ENCODE data around the gene KRT34.

DNA sequence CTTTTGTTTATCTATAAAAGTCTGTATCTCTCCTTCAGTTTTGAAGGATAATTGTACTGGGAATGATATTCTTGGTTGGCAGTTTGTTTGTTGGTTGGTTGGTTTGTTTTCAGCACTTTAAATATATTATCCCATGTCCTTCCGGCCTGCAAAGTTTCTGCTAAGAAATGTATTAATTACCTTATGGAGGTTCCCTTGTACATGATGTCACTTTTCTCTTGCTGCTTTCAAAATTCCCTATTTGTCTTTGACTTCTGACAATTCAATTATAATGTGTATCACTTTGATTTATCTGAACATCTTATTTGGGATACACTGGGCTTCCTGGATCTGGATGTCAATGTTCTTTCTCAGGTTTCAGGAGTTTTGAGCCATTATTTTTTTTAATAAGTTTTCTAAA is 4.1 kb upstream of the KRT34 start:
- TF ChIP-seq, protein P1, sequence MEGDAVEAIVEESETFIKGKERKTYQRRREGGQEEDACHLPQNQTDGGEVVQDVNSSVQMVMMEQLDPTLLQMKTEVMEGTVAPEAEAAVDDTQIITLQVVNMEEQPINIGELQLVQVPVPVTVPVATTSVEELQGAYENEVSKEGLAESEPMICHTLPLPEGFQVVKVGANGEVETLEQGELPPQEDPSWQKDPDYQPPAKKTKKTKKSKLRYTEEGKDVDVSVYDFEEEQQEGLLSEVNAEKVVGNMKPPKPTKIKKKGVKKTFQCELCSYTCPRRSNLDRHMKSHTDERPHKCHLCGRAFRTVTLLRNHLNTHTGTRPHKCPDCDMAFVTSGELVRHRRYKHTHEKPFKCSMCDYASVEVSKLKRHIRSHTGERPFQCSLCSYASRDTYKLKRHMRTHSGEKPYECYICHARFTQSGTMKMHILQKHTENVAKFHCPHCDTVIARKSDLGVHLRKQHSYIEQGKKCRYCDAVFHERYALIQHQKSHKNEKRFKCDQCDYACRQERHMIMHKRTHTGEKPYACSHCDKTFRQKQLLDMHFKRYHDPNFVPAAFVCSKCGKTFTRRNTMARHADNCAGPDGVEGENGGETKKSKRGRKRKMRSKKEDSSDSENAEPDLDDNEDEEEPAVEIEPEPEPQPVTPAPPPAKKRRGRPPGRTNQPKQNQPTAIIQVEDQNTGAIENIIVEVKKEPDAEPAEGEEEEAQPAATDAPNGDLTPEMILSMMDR (IDR thresholded peaks at IDR 0.05), result no peak
- TF ChIP-seq POLR2A (IDR thresholded peaks at IDR 0.05) (no peak), EP300 (IDR thresholded peaks at IDR 0.05) (no peak)

All from ovary (tissue), 3 donors.